K562 (cell line): ENCODE data around the gene HES4. TPM values are rescaled to one million over a fixed set of nuclear protein-coding genes. Genes with fewer than 3 reads are reported as not detected.

Experiments
- ATAC-seq: fragments of 200-7000 bp; cut with Tn5 transposase; 3 replicates; pipeline ENCODE4 v1.9.1; 2020; ENCODE audit warnings: moderate library complexity
- BruUV-seq: library from RNA; stranded (reverse); fragments of 400-500 nt; replicated peaks from 2 replicates; lab custom pipeline; 2021; lab: Mats Ljungman, UMichigan
- CTCF ChIA-PET: fragments of 300-600 bp; formaldehyde crosslinking; extraction: SDS; loops from one replicate; lab custom pipeline; 2021; ENCODE audit warnings: low intra/inter-chr PET ratio; lab: Yijun Ruan, JAX
- POLR2A ChIA-PET: fragments of 300-600, 350-650 bp; sonication (Branson Sonifier 250); formaldehyde crosslinking; extraction: SDS; loops from one replicate; lab custom pipeline; 2021; ENCODE audit warnings: antibody characterized with exemption, inconsistent platforms; lab: Yijun Ruan, JAX
- DNase-seq, 4 experiments: peaks; one replicate each; pipeline versions ENCODE4 v3.0.0 to v3.0.0-alpha.2; 2011 to 2018; ENCODE audit warnings: low spot score in 3 of 4, mixed read lengths in 3 of 4; ENCODE audit errors: extremely low read depth in 1 of 4
- FAIRE-seq: peaks from 2 replicates; lab custom pipeline; 2011; peaks lifted over from hg19 to GRCh38; lab: Jason Lieb, UNC
- H2AFZ ChIP-seq: 2 replicates; pipeline ENCODE4 v1.6.0; 2011; ENCODE audit warnings: low read depth, low read length, control low read depth, inconsistent platforms
- H3K27ac ChIP-seq: fragments of 200-600 bp; 3 replicates; pipeline ENCODE4 v1.8.0; 2011; ENCODE audit warnings: low read depth, mild to moderate bottlenecking, control low read depth, inconsistent platforms, low read length, moderate library complexity, mixed read lengths; ENCODE audit errors: extremely low read depth
- H3K27me3 ChIP-seq, 2 experiments: fragments of 300-600 bp in 1 of 2; 2 replicates in 1 of 2; 3 replicates in 1 of 2; pipeline versions ENCODE4 v1.6.0 to v1.8.0; 2011; ENCODE audit warnings: inconsistent platforms in 2 of 2, low read length in 2 of 2, mild to moderate bottlenecking in 1 of 2, mixed read lengths in 1 of 2, moderate library complexity in 1 of 2; ENCODE audit not compliant: control insufficient read depth in 2 of 2, insufficient read depth in 2 of 2
- H3K36me3 ChIP-seq: fragments of 300-600 bp; 3 replicates; pipeline ENCODE4 v1.8.0; 2011; ENCODE audit warnings: mild to moderate bottlenecking, low read length, inconsistent platforms; ENCODE audit not compliant: control insufficient read depth, insufficient read depth
- H3K4me1 ChIP-seq, 2 experiments: fragments of 200-600 bp in 1 of 2; replicated peaks in 1 of 2; 2 replicates in 1 of 2; 3 replicates in 1 of 2; pipeline versions ENCODE4 v1.5.1 to v1.8.0; 2011; ENCODE audit warnings: inconsistent platforms in 2 of 2, low read length in 2 of 2, mild to moderate bottlenecking in 1 of 2, mixed read lengths in 1 of 2, moderate library complexity in 1 of 2; ENCODE audit not compliant: control insufficient read depth in 2 of 2, insufficient read depth in 2 of 2
- H3K4me2 ChIP-seq: 2 replicates; pipeline ENCODE4 v1.6.1; 2011; ENCODE audit warnings: low read length, control low read depth, inconsistent platforms, mixed read lengths; ENCODE audit not compliant: insufficient read depth
- H3K4me3 ChIP-seq: fragments of 200-600 bp; sonication (generic), shearing (Covaris generic); 2 replicates; pipeline ENCODE4 v1.5.1; 2016; ENCODE audit warnings: control low read depth, inconsistent platforms
- H3K79me2 ChIP-seq: fragments of 200-600 bp; 3 replicates; pipeline ENCODE4 v1.8.0; 2011; ENCODE audit warnings: low read length, inconsistent platforms; ENCODE audit not compliant: control insufficient read depth, insufficient read depth
- H3K9ac ChIP-seq, 2 experiments: 2 replicates each; pipeline versions ENCODE4 v1.6.0 to v1.6.1; 2011; ENCODE audit warnings: low read depth in 2 of 2, low read length in 2 of 2, control low read depth in 1 of 2, inconsistent platforms in 1 of 2, mild to moderate bottlenecking in 1 of 2, mixed read lengths in 1 of 2; ENCODE audit not compliant: insufficient read depth in 1 of 2
- H3K9me1 ChIP-seq: one replicate; pipeline ENCODE4 v1.6.0; 2011; ENCODE audit warnings: inconsistent platforms, mild to moderate bottlenecking, low read length, moderate library complexity; ENCODE audit not compliant: control insufficient read depth, insufficient read depth
- H3K9me3 ChIP-seq: replicated peaks from 2 replicates; pipeline ENCODE4 v1.5.1; 2011; ENCODE audit warnings: low read depth, low read length, inconsistent platforms; ENCODE audit not compliant: control insufficient read depth, insufficient read depth
- H4K20me1 ChIP-seq: replicated peaks from 2 replicates; pipeline ENCODE4 v1.6.1; 2011; ENCODE audit warnings: low read length, inconsistent platforms, mixed read lengths; ENCODE audit not compliant: control insufficient read depth, insufficient read depth
- RAD51 ChIP-seq: fragments of 450-650 bp; IDR thresholded peaks from 2 replicates; pipeline ENCODE4 v1.7.1; 2016; ENCODE audit warnings: low read depth, mild to moderate bottlenecking, borderline replicate concordance
- RBFOX2 ChIP-seq: fragments of 200-400 bp; formaldehyde crosslinking; IDR thresholded peaks from 2 replicates; pipeline ENCODE4 v1.6.1; 2017; ENCODE audit warnings: low read depth, mild to moderate bottlenecking, low read length, moderate library complexity
- SP1 ChIP-seq: sonication (generic); formaldehyde crosslinking; IDR thresholded peaks from 2 replicates; pipeline ENCODE4 v1.8.1; 2022; ENCODE audit warnings: mild to moderate bottlenecking, missing genetic modification reagents
- WGBS: fragments of 100-300 bp; shearing (Covaris generic); methylation state at CpG from one replicate; pipeline ENCODE4 v1.1.6; 2016; ENCODE audit warnings: low coverage, mixed read lengths; ENCODE audit not compliant: insufficient coverage; ENCODE audit errors: missing lambda C conversion rate; 5-methylcytosine and 5-hydroxymethylcytosine counted together
- in situ Hi-C: fragments of 300-500 bp; cut with MboI; formaldehyde crosslinking; loops from 4 replicates; pipeline ENCODE4 v1.15.0; 2018; ENCODE audit warnings: inconsistent platforms, mixed read lengths
- intact Hi-C: fragments of 100-400 bp; cut with micrococcal nuclease; formaldehyde crosslinking; loops from 2 replicates; pipeline ENCODE4 v1.14.2; 2022
- polyA plus RNA-seq, 8 experiments: library from polyadenylated mRNA; depleted of rRNA in 4 of 8; stranded (reverse) in 5 of 8; unstranded in 3 of 8; fragments of >200 nt; fragmentation: Nextera tagmentation in 2 of 8; fragmentation: Illumina TruSeq in 1 of 8; extraction: Ambion mirVana in 2 of 8; extraction: Trizol in 1 of 8; gene quantifications; 2 replicates each; pipeline versions ENCODE4 v1.2.1 to v1.2.3, GENCODE V29; 2011 to 2014; ENCODE audit warnings: inconsistent platforms in 1 of 8, missing spikeins in 1 of 8
- total RNA-seq, 7 experiments: library from RNA; depleted of rRNA in 6 of 7; stranded (reverse); fragments of >200 nt in 6 of 7; fragmentation: Illumina TruSeq in 2 of 7; extraction: Trizol in 2 of 7; gene quantifications; 2 replicates each; pipeline versions ENCODE4 v1.2.1 to v1.2.3, GENCODE V29; 2011 to 2021; ENCODE audit warnings: low replicate concordance in 1 of 7
- TF ChIP-seq, protein P1 (sequence below), 2 experiments: fragments of 450-650 bp; formaldehyde crosslinking in 1 of 2; IDR thresholded peaks; 2 replicates each; pipeline versions ENCODE4 v1.4.0 to v1.6.1; 2014 to 2020; ENCODE audit warnings: mild to moderate bottlenecking in 2 of 2, borderline replicate concordance in 1 of 2, low read depth in 1 of 2
- TF ChIP-seq, protein P2 (sequence below), 2 experiments: IDR thresholded peaks; 2 replicates each; pipeline ENCODE4 v1.6.1; 2012; ENCODE audit warnings: improper control_type of control experiment in 2 of 2, low read depth in 2 of 2, low read length in 2 of 2, borderline replicate concordance in 1 of 2
- TF ChIP-seq, protein P3 (sequence below), 2 experiments: IDR thresholded peaks; 2 replicates each; pipeline ENCODE4 v1.6.1; 2011; ENCODE audit warnings: borderline replicate concordance in 1 of 2, control low read depth in 1 of 2, low read depth in 1 of 2, low read length in 1 of 2, mild to moderate bottlenecking in 1 of 2, mixed read lengths in 1 of 2, moderate library complexity in 1 of 2; ENCODE audit not compliant: insufficient read depth in 1 of 2, insufficient read length in 1 of 2, poor library complexity in 1 of 2, severe bottlenecking in 1 of 2; ENCODE audit errors: extremely low read depth in 1 of 2

The HES4 gene
- total and polyA plus RNA-seq, 9 of the 15 experiments (the other 6 are each of a cell fraction or from before 2014, with no cell fraction given), result 0.21 to 43.7 (median 5.3) TPM; not detected in 2

DNA sequence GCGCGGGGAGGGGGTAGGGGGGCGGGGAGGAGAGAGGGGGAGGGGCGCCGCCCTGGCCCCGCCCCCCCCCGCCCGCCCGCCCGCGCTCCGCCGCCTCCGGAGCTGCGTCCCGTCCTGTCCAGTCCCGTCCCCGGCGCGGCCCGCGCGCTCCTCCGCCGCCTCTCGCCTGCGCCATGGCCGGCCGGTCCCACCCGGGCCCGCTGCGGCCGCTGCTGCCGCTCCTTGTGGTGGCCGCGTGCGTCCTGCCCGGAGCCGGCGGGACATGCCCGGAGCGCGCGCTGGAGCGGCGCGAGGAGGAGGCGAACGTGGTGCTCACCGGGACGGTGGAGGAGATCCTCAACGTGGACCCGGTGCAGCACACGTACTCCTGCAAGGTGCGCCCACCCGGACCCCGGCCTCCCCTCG is 20.1 kb upstream of the HES4 start, which contains the start of gene AGRN:
Gene AGRN (plus strand): TSS at position 121 of the 405 bp plus-strand sequence. CDS start 53 bp downstream, at position 174.
- Histone ChIP-seq H3K4me1 (peaks cover 29 to 68% of the 10 kb centered on the region in 2 experiments), H4K20me1 (peaks cover 13% of the 10 kb centered on the region), H3K9ac (peak within 1 kb of the TSS; percentile 72 to 99), H3K27me3 (no peaks in the 10 kb centered on the region), H2AFZ (peak within 1 kb of the TSS; percentile 85), H3K27ac (peak within 1 kb of the TSS; percentile 84), H3K9me3 (no peaks in the 10 kb centered on the region), H3K4me2 (peak within 1 kb of the TSS; percentile 79), H3K9me1 (peaks cover 12% of the 10 kb centered on the region), H3K4me3 (peak within 1 kb of the TSS; percentile 76), H3K79me2 (peaks cover 40% of the 10 kb centered on the region), H3K36me3 (peaks cover 35% of the 10 kb centered on the region; the same call in 1 of the 3 replicates)
- WGBS, result 0% methylated on average over 31 of the region's 58 CpGs
- no TSS peak for BruUV-seq
- FAIRE-seq, result no peak
- CTCF ChIA-PET, result no interaction called here
- in situ Hi-C loops, result no loop called here
- peak; percentile 56 for ATAC-seq
- POLR2A ChIA-PET, result interaction anchor here (1.0 to 1.5 kb wide), 3 partner anchors 12 to 21 kb away, joined by 3 to 4 read pairs (median 4); no protein-coding TSS in a partner anchor
- intact Hi-C loops, result loop anchor here (5.0 kb wide), 1 partner anchor 42 kb away; no protein-coding TSS in a partner anchor
- peak in 1 of 4 experiments; percentile 72 for DNase-seq
- TF ChIP-seq, protein P1, sequence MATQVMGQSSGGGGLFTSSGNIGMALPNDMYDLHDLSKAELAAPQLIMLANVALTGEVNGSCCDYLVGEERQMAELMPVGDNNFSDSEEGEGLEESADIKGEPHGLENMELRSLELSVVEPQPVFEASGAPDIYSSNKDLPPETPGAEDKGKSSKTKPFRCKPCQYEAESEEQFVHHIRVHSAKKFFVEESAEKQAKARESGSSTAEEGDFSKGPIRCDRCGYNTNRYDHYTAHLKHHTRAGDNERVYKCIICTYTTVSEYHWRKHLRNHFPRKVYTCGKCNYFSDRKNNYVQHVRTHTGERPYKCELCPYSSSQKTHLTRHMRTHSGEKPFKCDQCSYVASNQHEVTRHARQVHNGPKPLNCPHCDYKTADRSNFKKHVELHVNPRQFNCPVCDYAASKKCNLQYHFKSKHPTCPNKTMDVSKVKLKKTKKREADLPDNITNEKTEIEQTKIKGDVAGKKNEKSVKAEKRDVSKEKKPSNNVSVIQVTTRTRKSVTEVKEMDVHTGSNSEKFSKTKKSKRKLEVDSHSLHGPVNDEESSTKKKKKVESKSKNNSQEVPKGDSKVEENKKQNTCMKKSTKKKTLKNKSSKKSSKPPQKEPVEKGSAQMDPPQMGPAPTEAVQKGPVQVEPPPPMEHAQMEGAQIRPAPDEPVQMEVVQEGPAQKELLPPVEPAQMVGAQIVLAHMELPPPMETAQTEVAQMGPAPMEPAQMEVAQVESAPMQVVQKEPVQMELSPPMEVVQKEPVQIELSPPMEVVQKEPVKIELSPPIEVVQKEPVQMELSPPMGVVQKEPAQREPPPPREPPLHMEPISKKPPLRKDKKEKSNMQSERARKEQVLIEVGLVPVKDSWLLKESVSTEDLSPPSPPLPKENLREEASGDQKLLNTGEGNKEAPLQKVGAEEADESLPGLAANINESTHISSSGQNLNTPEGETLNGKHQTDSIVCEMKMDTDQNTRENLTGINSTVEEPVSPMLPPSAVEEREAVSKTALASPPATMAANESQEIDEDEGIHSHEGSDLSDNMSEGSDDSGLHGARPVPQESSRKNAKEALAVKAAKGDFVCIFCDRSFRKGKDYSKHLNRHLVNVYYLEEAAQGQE (IDR thresholded peaks at IDR 0.05; ENCODE audit: borderline replicate concordance), result 0 out of 2 replicates have a peak, but pooled peaks have one; percentile 4
- TF ChIP-seq, protein P1 (CRISPR knock-in tag; IDR thresholded peaks at IDR 0.05; ENCODE audit: low read depth), result no peak
- TF ChIP-seq RBFOX2, result peak; percentile 51
- TF ChIP-seq SP1 (CRISPR knock-in tag), result no peak
- TF ChIP-seq, protein P2, sequence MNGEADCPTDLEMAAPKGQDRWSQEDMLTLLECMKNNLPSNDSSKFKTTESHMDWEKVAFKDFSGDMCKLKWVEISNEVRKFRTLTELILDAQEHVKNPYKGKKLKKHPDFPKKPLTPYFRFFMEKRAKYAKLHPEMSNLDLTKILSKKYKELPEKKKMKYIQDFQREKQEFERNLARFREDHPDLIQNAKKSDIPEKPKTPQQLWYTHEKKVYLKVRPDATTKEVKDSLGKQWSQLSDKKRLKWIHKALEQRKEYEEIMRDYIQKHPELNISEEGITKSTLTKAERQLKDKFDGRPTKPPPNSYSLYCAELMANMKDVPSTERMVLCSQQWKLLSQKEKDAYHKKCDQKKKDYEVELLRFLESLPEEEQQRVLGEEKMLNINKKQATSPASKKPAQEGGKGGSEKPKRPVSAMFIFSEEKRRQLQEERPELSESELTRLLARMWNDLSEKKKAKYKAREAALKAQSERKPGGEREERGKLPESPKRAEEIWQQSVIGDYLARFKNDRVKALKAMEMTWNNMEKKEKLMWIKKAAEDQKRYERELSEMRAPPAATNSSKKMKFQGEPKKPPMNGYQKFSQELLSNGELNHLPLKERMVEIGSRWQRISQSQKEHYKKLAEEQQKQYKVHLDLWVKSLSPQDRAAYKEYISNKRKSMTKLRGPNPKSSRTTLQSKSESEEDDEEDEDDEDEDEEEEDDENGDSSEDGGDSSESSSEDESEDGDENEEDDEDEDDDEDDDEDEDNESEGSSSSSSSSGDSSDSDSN (IDR thresholded peaks at IDR 0.05; ENCODE audit: borderline replicate concordance in 1 of 2, low read depth in 2 of 2, low read length in 2 of 2), result peak; percentile 41 to 68; a peak in 2 of 4 replicates
- TF ChIP-seq, protein P3, sequence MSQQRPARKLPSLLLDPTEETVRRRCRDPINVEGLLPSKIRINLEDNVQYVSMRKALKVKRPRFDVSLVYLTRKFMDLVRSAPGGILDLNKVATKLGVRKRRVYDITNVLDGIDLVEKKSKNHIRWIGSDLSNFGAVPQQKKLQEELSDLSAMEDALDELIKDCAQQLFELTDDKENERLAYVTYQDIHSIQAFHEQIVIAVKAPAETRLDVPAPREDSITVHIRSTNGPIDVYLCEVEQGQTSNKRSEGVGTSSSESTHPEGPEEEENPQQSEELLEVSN (IDR thresholded peaks at IDR 0.05; ENCODE audit: borderline replicate concordance in 1 of 2, extremely low read depth in 1 of 2, insufficient read depth in 1 of 2, insufficient read length in 1 of 2, low read depth in 1 of 2, low read length in 1 of 2, poor library complexity in 1 of 2, severe bottlenecking in 1 of 2), result peak; percentile 51 to 81
- TF ChIP-seq RAD51, result no peak
